Astrocyte of the cerebellum (primary cell): ENCODE data around the gene CH25H.

ENCODE experiments used
- DNase-seq: peaks from one replicate; pipeline ENCODE4 v3.0.0-alpha.2; 2011; ENCODE audit warnings: low read depth
- H3K4me3 ChIP-seq: 2 replicates; pipeline ENCODE4 v1.5.1; 2011; ENCODE audit warnings: mild to moderate bottlenecking, low read depth, low read length, moderate library complexity
- in situ Hi-C: cut with HindIII; loops from 2 replicates; pipeline ENCODE4 v1.10.0; 2017; ENCODE audit warnings: low sequenced_read_pairs
- TF ChIP-seq, protein P1 (sequence below): IDR thresholded peaks from 2 replicates; pipeline ENCODE4 v1.5.1; 2012; ENCODE audit warnings: low read length, low read depth, moderate library complexity, mild to moderate bottlenecking; ENCODE audit errors: missing control alignments

The CH25H gene

GRCh38 chr10:89233033-89233432 lies 25.9 kb upstream of the CH25H start:
- TF ChIP-seq, protein P1, sequence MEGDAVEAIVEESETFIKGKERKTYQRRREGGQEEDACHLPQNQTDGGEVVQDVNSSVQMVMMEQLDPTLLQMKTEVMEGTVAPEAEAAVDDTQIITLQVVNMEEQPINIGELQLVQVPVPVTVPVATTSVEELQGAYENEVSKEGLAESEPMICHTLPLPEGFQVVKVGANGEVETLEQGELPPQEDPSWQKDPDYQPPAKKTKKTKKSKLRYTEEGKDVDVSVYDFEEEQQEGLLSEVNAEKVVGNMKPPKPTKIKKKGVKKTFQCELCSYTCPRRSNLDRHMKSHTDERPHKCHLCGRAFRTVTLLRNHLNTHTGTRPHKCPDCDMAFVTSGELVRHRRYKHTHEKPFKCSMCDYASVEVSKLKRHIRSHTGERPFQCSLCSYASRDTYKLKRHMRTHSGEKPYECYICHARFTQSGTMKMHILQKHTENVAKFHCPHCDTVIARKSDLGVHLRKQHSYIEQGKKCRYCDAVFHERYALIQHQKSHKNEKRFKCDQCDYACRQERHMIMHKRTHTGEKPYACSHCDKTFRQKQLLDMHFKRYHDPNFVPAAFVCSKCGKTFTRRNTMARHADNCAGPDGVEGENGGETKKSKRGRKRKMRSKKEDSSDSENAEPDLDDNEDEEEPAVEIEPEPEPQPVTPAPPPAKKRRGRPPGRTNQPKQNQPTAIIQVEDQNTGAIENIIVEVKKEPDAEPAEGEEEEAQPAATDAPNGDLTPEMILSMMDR = no peak
- in situ Hi-C loops = no loop called here
- no peak for DNase-seq
- no peak overlapping the region for H3K4me3 ChIP-seq

GRCh38 chr10:89228962-89229361 lies 21.8 kb upstream of the CH25H start:
- no peak for DNase-seq
- in situ Hi-C loops = no loop called here
- TF ChIP-seq, protein P1 = no peak
- no peak overlapping the region for H3K4me3 ChIP-seq

DNA sequence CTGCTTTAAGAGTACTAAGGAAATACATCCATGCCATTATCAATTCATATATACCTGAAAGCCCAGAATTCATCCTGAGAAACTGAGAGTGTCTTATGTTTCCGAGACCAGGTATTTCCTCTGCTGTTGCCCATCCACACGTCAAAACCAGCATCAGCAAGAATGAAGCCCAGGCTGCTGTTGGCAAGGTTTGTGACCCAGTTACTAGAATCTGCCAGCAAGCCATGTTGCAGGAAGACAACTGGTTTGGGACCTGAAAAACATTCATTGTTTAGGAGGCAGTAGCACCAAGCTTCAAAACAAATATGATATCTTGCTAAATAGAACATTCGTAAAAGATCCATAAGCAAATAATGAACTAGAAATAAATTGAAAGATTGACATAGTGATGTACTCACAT lies 21.0 kb upstream of the CH25H start:
- in situ Hi-C loops = no loop called here
- no peak overlapping the region for H3K4me3 ChIP-seq
- DNase-seq = no peak
- TF ChIP-seq, protein P1 = no peak

DNA sequence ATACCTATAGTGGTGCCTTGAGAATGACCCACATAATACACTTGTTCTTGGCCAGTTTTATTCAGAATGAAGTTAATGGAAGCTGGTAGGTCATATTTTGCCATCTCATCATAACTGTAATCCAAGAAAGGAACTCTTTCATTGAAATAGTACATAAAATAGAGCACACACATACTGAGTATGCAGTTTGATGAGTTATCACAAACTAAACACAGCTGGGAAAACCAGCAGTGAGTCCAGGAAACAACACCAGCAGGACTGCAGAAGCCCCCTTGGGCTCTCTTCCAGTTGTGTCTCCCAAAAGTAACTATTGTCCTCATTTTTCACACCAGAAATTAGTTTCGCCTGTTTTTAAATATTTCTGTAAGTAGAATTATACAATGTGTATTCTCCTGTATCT lies 19.8 kb upstream of the CH25H start:
- TF ChIP-seq, protein P1 = no peak
- H3K4me3 ChIP-seq = no peak overlapping the region

DNA sequence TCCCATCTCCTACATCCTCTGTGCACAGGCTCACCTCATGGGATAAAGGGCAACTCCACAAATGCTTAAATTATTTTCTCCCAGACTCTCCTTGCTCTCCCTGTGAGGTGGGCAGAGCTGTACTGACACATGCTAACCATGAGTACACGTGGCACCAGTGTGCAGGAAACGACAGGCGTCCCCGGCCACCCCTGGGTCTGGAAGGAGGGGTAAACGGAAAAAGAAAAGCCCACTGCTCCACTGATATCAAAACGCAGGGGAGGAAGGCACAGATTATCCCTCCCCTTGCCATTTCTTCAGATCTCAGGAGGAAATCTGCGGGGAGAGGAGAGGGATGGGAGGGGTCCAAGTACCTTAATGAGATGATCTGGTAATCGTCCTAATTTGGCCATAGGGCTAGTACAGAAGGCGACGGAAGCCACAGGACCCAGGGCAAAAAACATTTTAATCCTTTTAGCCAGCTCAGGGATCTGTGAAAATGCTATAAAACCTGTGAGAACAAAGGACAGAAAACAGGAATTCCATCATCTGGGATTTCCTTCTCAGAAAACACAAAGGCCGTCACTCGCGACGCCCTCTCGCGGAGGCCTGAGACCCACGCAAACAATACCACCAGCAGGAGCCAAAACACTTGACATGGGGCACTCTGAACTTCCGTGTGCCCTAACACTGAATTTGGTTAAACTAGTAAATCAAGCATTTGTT lies 17.8 kb upstream of the CH25H start:
- H3K4me3 ChIP-seq = no peak overlapping the region
- TF ChIP-seq, protein P1 = peak; percentile 12
- in situ Hi-C loops = no loop called here

More for the DNA sequence above, 19.8 kb upstream of the CH25H start:
- in situ Hi-C loops = no loop called here
- no peak for DNase-seq

GRCh38 chr10:89221919-89222318 lies 14.8 kb upstream of the CH25H start:
- TF ChIP-seq, protein P1 = no peak
- H3K4me3 ChIP-seq = no peak overlapping the region
- in situ Hi-C loops = no loop called here
- DNase-seq = no peak

More for the DNA sequence above, 17.8 kb upstream of the CH25H start:
- DNase-seq = no peak
